ENCODE results near the gene TSPEAR.

TSPEAR gene

GRCh38 chr21:44729336-44730027 lies 18.1 kb upstream of the TSPEAR start:
- no peak overlapping the region for H3K4me3 ChIP-seq (replicated peaks; ENCODE audit: low read depth, low read length)
- no peak for TF ChIP-seq CTCF (IDR thresholded peaks at IDR 0.05; ENCODE audit: low read depth, low read length, missing control alignments)
- DNase-seq (ENCODE audit: extremely low read depth, low read depth) = no peak

- H3K4me3 ChIP-seq (replicated peaks; ENCODE audit: low read depth, low read length) = no peak overlapping the region
- no peak for DNase-seq (ENCODE audit: extremely low read depth, low read depth)
- no peak for TF ChIP-seq CTCF (IDR thresholded peaks at IDR 0.05; ENCODE audit: low read depth, low read length, missing control alignments)
Measured at GRCh38 chr21:44728716-44729115, 17.3 kb upstream of the TSPEAR start.

GRCh38 chr21:44727757-44728156 lies 16.4 kb upstream of the TSPEAR start:
- no peak overlapping the region for H3K4me3 ChIP-seq (replicated peaks; ENCODE audit: low read depth, low read length)
- TF ChIP-seq CTCF (IDR thresholded peaks at IDR 0.05; ENCODE audit: low read depth, low read length, missing control alignments) = no peak
- no peak for DNase-seq (ENCODE audit: extremely low read depth, low read depth)

- TF ChIP-seq CTCF (IDR thresholded peaks at IDR 0.05; ENCODE audit: low read depth, low read length, missing control alignments) = no peak
- no peak overlapping the region for H3K4me3 ChIP-seq (replicated peaks; ENCODE audit: low read depth, low read length)
- no peak for DNase-seq (ENCODE audit: extremely low read depth, low read depth)
Measured at GRCh38 chr21:44727321-44727720, 15.9 kb upstream of the TSPEAR start.

- no peak overlapping the region for H3K4me3 ChIP-seq (replicated peaks; ENCODE audit: low read depth, low read length)
- TF ChIP-seq CTCF (IDR thresholded peaks at IDR 0.05; ENCODE audit: low read depth, low read length, missing control alignments) = no peak
- DNase-seq (ENCODE audit: extremely low read depth, low read depth) = no peak
Measured at GRCh38 chr21:44726826-44727225, 15.5 kb upstream of the TSPEAR start.

GRCh38 chr21:44724926-44725325 lies 13.6 kb upstream of the TSPEAR start:
- H3K4me3 ChIP-seq (replicated peaks; ENCODE audit: low read depth, low read length) = no peak overlapping the region
- no peak for DNase-seq (ENCODE audit: extremely low read depth, low read depth)
- TF ChIP-seq CTCF (IDR thresholded peaks at IDR 0.05; ENCODE audit: low read depth, low read length, missing control alignments) = no peak

- no peak for DNase-seq (ENCODE audit: extremely low read depth, low read depth)
- H3K4me3 ChIP-seq (replicated peaks; ENCODE audit: low read depth, low read length) = no peak overlapping the region
- TF ChIP-seq CTCF (IDR thresholded peaks at IDR 0.05; ENCODE audit: low read depth, low read length, missing control alignments) = no peak
Measured at GRCh38 chr21:44724196-44724595, 12.8 kb upstream of the TSPEAR start.
